Adrenal gland (tissue), 5 donors: Measurements from ENCODE around the gene PCDHGB6.

Experiments
- CTCF ChIP-seq, 6 experiments: fragments of 450-650 bp in 4 of 6; fragments of 200-600 bp in 2 of 6; sonication (generic) in 1 of 6; IDR thresholded peaks; 1 replicate in 5 of 6; 2 replicates in 1 of 6; pipeline versions ENCODE4 v1.5.1 to v1.8.0; 2016 to 2021; ENCODE audit warnings: antibody characterized with exemption in 6 of 6, mild to moderate bottlenecking in 2 of 6, moderate library complexity in 1 of 6
- POLR2A ChIP-seq, 2 donors: fragments of 450-650 bp; IDR thresholded peaks; one replicate each; pipeline ENCODE4 v1.6.1; 2017; ENCODE audit warnings: antibody characterized with exemption in 2 of 2, mild to moderate bottlenecking in 2 of 2, moderate library complexity in 1 of 2
- donor health status: DM: no; HTN: no; CAD: no.

GRCh38 chr5:141362719-141363118 is 45.1 kb upstream of the PCDHGB6 start:
- no peak for TF ChIP-seq CTCF (IDR thresholded peaks at IDR 0.05)
- no peak for TF ChIP-seq POLR2A (IDR thresholded peaks at IDR 0.05)
